Gastroesophageal sphincter (tissue), 4 donors: ENCODE measurements around the gene KIF21A. TPM values are rescaled to one million over a fixed set of nuclear protein-coding genes. Genes with fewer than 3 reads are reported as not detected.

Experiments used
- ATAC-seq: fragments of 150-250 bp; one replicate; pipeline ENCODE4 v1.9.1; 2016; ENCODE audit warnings: mild to moderate bottlenecking, moderate library complexity
- H3K27ac ChIP-seq, 4 donors: fragments of 200-600 bp; sonication (generic) in 3 of 4; 1 replicate in 3 of 4; 2 replicates in 1 of 4; pipeline ENCODE4 v1.5.1; 2016 to 2019
- H3K27me3 ChIP-seq: fragments of 200-600 bp; sonication (generic); one replicate; pipeline ENCODE4 v1.5.1; 2019
- H3K36me3 ChIP-seq, 2 donors: fragments of 200-600 bp; sonication (generic); one replicate each; pipeline ENCODE4 v1.5.1; 2019; ENCODE audit warnings: control low read depth in 1 of 2
- H3K4me1 ChIP-seq, 3 donors: fragments of 200-600 bp; sonication (generic); 1 replicate in 2 of 3; 2 replicates in 1 of 3; pipeline ENCODE4 v1.5.1; 2016 to 2019; ENCODE audit warnings: control low read depth in 2 of 3
- H3K4me3 ChIP-seq, 2 donors: fragments of 200-600 bp; sonication (generic); one replicate each; pipeline ENCODE4 v1.5.1; 2019; ENCODE audit warnings: mild to moderate bottlenecking in 1 of 2, moderate library complexity in 1 of 2
- H3K9me3 ChIP-seq, 3 donors: fragments of 200-600 bp; sonication (generic); one replicate each; pipeline ENCODE4 v1.5.1; 2017 to 2019; ENCODE audit warnings: control low read depth in 2 of 3
- EP300 ChIP-seq: sonication (generic); formaldehyde crosslinking; IDR thresholded peaks from one replicate; pipeline ENCODE4 v1.6.1; 2017; ENCODE audit warnings: antibody characterized with exemption, mild to moderate bottlenecking
- POLR2A ChIP-seq, 2 donors: fragments of 450-650 bp; IDR thresholded peaks; one replicate each; pipeline ENCODE4 v1.6.1; 2017; ENCODE audit warnings: antibody characterized with exemption in 2 of 2, mild to moderate bottlenecking in 2 of 2, moderate library complexity in 1 of 2
- POLR2AphosphoS5 ChIP-seq: sonication (generic); formaldehyde crosslinking; IDR thresholded peaks from one replicate; pipeline ENCODE4 v1.6.1; 2017; ENCODE audit warnings: antibody characterized with exemption
- WGBS, 2 donors: methylation state at CpG; one replicate each; pipeline ENCODE4 v1.1.5; 2018; ENCODE audit warnings: low coverage in 1 of 2; 5-methylcytosine and 5-hydroxymethylcytosine counted together
- total RNA-seq, 4 donors: library from RNA; depleted of rRNA; stranded (reverse); fragments of >200 nt; gene quantifications; one replicate each; pipeline ENCODE4 v1.1.0, GENCODE V29; 2016
- TF ChIP-seq, protein P1 (sequence below), 4 experiments: fragments of 200-600 bp in 2 of 4; fragments of 450-650 bp in 2 of 4; sonication (generic) in 1 of 4; IDR thresholded peaks; one replicate each; pipeline ENCODE4 v1.5.1; 2017 to 2019; ENCODE audit warnings: antibody characterized with exemption in 4 of 4, mild to moderate bottlenecking in 2 of 4, moderate library complexity in 2 of 4

KIF21A gene
- total RNA-seq, 4 donors from 2014 or later, result 6.7 to 27.2 (median 10.9) TPM

DNA sequence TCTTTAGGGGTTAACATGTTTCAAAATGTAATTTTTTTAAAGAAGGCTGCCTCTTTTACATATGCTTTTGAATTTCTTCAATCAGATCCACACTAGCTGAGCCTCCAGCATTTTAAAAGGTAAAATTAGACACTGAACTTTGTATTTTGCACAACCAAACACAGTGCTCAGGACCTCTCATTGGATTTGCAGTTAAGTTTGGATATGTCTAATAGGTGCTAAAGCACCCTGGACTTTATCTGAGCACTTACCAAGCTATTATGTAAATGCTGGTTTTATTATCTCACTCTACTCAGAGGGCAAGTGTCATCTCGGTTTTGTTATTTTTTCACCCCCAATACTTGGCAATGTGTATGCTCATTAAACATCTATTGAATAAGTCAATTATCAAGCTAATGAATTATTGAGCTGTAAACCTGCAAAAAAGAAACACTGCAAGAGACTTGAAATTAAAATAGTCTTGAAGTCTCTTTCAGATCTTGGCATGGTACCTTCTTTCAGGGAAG is 150.7 kb downstream of the KIF21A start:
- Histone ChIP-seq H3K27me3 (no peaks in the 10 kb centered on the region), H3K4me1 (no peaks in the 10 kb centered on the region), H3K9me3 (no peaks in the 10 kb centered on the region), H3K36me3 (no peaks in the 10 kb centered on the region), H3K27ac (no peak overlapping the region), H3K4me3 (no peak overlapping the region)
- TF ChIP-seq EP300 (no peak), POLR2AphosphoS5 (no peak), POLR2A (IDR thresholded peaks at IDR 0.05) (no peak)
- TF ChIP-seq, protein P1, sequence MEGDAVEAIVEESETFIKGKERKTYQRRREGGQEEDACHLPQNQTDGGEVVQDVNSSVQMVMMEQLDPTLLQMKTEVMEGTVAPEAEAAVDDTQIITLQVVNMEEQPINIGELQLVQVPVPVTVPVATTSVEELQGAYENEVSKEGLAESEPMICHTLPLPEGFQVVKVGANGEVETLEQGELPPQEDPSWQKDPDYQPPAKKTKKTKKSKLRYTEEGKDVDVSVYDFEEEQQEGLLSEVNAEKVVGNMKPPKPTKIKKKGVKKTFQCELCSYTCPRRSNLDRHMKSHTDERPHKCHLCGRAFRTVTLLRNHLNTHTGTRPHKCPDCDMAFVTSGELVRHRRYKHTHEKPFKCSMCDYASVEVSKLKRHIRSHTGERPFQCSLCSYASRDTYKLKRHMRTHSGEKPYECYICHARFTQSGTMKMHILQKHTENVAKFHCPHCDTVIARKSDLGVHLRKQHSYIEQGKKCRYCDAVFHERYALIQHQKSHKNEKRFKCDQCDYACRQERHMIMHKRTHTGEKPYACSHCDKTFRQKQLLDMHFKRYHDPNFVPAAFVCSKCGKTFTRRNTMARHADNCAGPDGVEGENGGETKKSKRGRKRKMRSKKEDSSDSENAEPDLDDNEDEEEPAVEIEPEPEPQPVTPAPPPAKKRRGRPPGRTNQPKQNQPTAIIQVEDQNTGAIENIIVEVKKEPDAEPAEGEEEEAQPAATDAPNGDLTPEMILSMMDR (IDR thresholded peaks at IDR 0.05), result no peak
- 50 to 60% methylated on average over 1 of the region's 1 CpG for WGBS, 2 donors
- ATAC-seq, result no peak

DNA sequence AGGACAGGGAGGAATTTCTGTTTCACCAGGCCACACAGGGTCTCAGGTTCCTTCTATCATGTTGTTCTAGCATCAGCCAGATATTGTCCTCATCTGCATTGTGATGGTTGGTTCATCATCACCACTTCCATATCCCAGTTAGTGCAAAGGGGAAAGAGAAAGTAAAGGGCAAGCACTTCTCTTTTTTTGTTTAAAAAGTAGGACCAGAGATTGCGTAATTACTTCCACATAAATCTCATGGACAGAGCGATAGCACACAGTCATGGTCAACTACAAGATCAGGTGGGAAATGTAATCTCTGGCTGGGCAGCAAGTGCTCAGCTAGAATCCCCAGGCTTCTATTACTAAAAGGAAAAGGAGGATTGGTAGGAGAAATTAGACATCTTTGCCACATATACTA is 155.1 kb downstream of the KIF21A start:
- no peak overlapping the region for H3K4me3 ChIP-seq
- 63 to 69% methylated on average over 2 of the region's 2 CpGs for WGBS, 2 donors
- H3K9me3 ChIP-seq, result no peaks in the 10 kb centered on the region
- no peaks in the 10 kb centered on the region for H3K27me3 ChIP-seq
- ATAC-seq, result no peak
- no peak for TF ChIP-seq POLR2AphosphoS5
- no peak for TF ChIP-seq EP300
- no peak for TF ChIP-seq POLR2A (IDR thresholded peaks at IDR 0.05)
- TF ChIP-seq, protein P1 (IDR thresholded peaks at IDR 0.05), result no peak
- no peak overlapping the region for H3K27ac ChIP-seq
- no peaks in the 10 kb centered on the region for H3K4me1 ChIP-seq
- H3K36me3 ChIP-seq, result no peaks in the 10 kb centered on the region

DNA sequence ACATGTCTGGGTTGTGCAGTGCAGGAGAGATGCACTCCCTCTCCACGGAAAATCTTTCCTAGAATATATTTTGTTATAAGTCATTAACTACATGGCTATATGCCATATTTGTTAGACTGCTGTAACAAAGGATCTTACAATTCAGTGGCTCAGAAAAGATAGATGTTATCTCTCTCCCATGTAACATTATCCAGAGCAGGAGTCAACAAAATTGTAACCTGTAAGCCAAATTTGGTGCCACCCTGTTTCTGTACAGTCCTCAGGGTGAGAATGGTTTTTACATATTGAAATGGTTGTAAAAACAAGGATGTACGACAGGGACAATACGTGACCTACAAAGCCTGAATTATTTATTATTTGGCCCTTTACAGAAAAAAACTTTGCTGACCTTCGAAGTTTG is 155.5 kb downstream of the KIF21A start:
- no peak for TF ChIP-seq POLR2AphosphoS5
- no peak for TF ChIP-seq EP300
- TF ChIP-seq POLR2A (IDR thresholded peaks at IDR 0.05), result no peak
- TF ChIP-seq, protein P1 (IDR thresholded peaks at IDR 0.05), result no peak
- no peaks in the 10 kb centered on the region for H3K27me3 ChIP-seq
- no peak overlapping the region for H3K27ac ChIP-seq
- no peaks in the 10 kb centered on the region for H3K4me1 ChIP-seq
- H3K4me3 ChIP-seq, result no peak overlapping the region
- no peak for ATAC-seq
- H3K9me3 ChIP-seq, result no peaks in the 10 kb centered on the region
- 54 to 70% methylated on average over 3 to 4 of the region's 4 CpGs for WGBS, 2 donors
- no peaks in the 10 kb centered on the region for H3K36me3 ChIP-seq

DNA sequence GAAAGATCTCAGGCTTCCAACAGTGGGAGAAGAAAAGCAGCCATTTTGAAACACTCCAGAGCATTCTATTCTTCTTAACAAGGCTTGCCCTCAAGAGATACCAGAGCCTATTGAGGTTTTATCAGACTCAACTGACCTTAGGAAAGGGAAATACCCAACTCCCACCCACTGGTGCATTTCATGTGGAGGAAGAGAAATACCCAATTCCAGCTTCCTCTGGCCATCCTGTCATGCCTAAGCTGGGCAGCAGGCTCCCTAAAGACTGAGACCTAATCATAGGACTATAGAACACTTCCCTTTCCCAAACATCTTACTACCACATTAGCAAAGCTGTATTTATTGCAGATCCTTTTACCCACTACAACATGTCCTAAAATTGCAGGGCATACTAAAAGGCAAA is 164.5 kb downstream of the KIF21A start:
- no peaks in the 10 kb centered on the region for H3K9me3 ChIP-seq
- ATAC-seq, result no peak
- no peak overlapping the region for H3K27ac ChIP-seq
- no peak overlapping the region for H3K4me3 ChIP-seq
- no peaks in the 10 kb centered on the region for H3K4me1 ChIP-seq
- H3K27me3 ChIP-seq, result no peaks in the 10 kb centered on the region
- TF ChIP-seq, protein P1 (IDR thresholded peaks at IDR 0.05), result no peak
- no peak for TF ChIP-seq EP300
- TF ChIP-seq POLR2AphosphoS5, result no peak
- TF ChIP-seq POLR2A (IDR thresholded peaks at IDR 0.05), result no peak
- H3K36me3 ChIP-seq, result no peaks in the 10 kb centered on the region

DNA sequence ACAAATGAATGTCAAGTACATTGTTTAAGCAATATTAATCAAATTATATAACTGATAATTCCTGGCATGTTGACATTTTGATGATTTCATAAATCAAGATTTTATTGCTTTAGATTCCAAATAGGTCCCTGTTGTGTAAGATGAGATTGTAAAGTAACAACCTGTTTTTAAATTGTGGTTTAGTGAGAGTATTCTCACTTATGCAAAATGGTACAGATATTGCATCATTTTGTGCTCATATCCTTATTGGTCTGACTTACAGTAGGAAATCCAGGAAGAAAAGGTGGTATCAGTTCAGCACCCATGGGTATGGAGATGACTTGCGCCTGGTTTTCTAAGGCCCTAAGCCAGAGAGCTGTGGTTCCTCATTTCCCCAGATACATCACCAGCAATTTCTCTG is 165.5 kb downstream of the KIF21A start:
- Histone ChIP-seq H3K27me3 (no peaks in the 10 kb centered on the region), H3K4me1 (no peaks in the 10 kb centered on the region), H3K4me3 (no peak overlapping the region), H3K36me3 (no peaks in the 10 kb centered on the region), H3K27ac (no peak overlapping the region), H3K9me3 (no peaks in the 10 kb centered on the region)
- no peak for ATAC-seq
- 82% methylated on average over 1 of the region's 1 CpG; no CpG with 5 or more reads in 1 of the 2 donors for WGBS, 2 donors
- TF ChIP-seq POLR2AphosphoS5, result no peak
- TF ChIP-seq, protein P1 (IDR thresholded peaks at IDR 0.05), result no peak
- TF ChIP-seq EP300, result no peak
- TF ChIP-seq POLR2A (IDR thresholded peaks at IDR 0.05), result no peak
